Mesenteric fat pad (tissue), 1 donor: Measurements from ENCODE around the gene SS18. TPM values are rescaled to one million over a fixed set of nuclear protein-coding genes. Genes with fewer than 3 reads are reported as not detected.
A peak's percentile ranks its signal among the peaks of the same experiment; 100 is the strongest.
"Not testable (repeated sequence)": the region's sequence is repeated elsewhere in the genome, so short reads cannot be mapped to it uniquely, and the experiment has no call there.

Experiments
- DNase-seq: peaks from one replicate; pipeline ENCODE4 v3.0.0-alpha.2; 2020; ENCODE audit warnings: low spot score
- long read RNA-seq: library from polyadenylated mRNA; unstranded; transcript quantifications from one replicate; pipeline ENCODE4 v2.0.0, GENCODE V29; 2020
- total RNA-seq: library from RNA; stranded (reverse); fragmentation: NEBNext Ultra II Directional; extraction: Animal tissue kit (Norgen Biotek cat#: 25700); gene quantifications from one replicate; pipeline ENCODE4 v1.2.1, GENCODE V29; 2021
- donor health status: DM: yes; HTN: yes; CAD: no.

SS18 gene, protein sequence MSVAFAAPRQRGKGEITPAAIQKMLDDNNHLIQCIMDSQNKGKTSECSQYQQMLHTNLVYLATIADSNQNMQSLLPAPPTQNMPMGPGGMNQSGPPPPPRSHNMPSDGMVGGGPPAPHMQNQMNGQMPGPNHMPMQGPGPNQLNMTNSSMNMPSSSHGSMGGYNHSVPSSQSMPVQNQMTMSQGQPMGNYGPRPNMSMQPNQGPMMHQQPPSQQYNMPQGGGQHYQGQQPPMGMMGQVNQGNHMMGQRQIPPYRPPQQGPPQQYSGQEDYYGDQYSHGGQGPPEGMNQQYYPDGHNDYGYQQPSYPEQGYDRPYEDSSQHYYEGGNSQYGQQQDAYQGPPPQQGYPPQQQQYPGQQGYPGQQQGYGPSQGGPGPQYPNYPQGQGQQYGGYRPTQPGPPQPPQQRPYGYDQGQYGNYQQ
- total RNA-seq, result 69.9 TPM
- long read RNA-seq, transcript SS18-201 (10 exons, 1,836 nt), result major isoform, 45 of 87 reads
- long read RNA-seq, transcript SS18-203 (11 exons, 3,414 nt), result minor isoform, 12 of 87 reads
- long read RNA-seq, partial matches to known transcripts, result 10 of 87 reads
- long read RNA-seq, other reads (novel, unspliced or antisense), result 19 of 87 reads

DNA sequence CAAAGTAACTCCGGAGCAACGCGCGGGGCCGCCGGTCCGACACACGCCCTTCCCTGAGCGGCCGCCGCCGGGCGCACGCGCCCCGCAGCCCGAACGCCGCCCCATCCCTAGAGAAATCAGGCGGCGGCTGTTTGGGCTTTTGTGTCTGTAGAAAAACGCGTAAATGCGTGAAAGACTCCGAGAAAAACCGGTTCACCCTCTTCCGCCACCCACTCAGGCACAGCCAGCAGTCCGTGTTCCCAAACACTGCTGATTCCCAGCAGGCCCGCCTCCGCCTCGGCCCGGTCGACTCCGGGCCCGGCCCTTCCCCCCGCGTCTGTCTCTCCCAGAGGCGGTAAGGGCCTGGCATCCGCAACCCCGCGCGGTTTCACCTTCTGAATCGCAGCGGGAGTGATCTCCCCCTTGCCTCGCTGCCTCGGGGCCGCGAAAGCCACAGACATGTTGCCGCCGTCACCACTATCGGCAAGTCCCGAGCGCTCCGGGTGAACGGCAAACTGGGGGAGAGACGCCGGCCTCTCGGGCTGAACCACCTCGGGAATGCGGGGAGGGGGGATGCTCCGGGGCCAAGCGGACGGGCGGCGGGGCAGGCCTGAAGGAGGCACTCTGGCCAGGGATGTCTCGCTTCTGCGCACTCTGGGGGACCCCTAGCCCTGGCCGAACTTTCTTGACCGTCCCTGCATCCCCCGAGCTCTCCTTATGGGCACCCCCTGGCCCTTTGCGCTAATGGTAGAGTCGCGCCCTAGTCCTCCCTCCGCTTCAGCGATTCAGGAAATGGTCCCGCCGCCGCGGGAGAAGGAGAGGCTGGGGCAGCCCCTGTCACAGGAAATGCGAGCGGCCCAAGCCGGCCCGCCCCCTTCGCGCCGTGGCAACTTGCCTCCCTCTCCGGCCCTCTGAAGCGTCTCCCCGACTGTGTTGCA is at the start of gene SS18:
Gene SS18 (minus strand): TSS at position 484 of the 917 bp plus-strand sequence. CDS start 44 bp downstream, at position 440.
- DNase-seq, result peak; percentile 96

DNA sequence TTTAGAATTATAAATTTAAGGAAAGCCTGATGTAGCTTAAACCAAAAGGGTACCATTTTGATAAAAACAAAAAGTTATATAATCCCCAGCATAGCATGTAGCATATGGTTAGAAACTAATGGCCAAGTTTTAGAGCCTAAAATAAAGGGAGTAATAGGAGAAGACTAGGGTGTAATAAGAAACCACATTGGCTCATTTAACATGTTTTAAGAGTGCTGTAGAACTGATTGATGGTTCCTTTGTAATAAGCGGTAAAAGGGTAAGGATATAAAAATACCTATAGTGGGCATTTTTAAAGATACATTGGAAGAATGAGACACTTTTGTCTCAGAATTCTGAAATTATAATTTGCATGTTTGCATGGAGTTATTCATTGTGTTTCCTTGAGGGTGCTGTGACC is 45.1 kb upstream of the SS18 start:
- no peak for DNase-seq

DNA sequence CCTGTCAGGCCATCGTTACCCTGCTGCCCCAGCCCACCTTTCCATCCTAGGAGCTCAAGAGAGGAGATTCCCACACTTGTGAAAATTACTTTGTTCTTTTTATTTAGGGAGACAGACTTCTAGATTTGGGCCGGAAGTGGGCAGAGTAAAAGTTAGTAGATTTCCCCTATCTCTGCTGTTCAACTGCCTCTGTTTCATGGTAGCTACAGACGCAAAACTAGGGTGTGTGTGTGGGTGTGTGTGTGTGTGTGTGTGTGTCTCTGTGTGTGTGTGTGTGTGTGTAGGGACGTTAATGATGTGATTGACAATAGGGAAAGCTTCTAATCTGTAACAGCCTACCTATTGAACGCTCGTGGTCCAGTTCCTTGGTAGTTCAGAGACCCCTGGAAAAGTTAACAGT is 43.7 kb upstream of the SS18 start:
- no peak for DNase-seq

DNA sequence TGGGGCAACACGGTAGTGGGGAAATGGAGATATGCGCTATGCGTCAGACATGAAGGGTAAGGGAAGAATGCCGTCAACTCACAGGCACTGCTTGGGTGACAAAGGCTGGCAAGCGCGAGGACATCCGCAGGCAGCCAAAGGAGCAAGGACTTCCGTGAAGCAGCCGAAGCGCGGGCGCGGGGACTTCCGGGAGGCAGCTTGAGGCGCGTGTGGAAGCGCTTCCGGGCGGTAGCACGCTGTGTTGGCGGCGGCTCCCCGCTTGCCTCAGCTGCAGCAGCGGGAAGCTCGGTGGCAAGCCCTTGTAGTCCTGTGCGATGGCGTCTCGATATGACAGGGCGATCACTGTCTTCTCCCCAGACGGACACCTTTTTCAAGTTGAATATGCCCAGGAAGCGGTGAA is 43.2 kb upstream of the SS18 start, which contains the start of gene PSMA8:
Gene PSMA8 (plus strand): TSS at position 218 of the 400 bp plus-strand sequence. CDS start 97 bp downstream, at position 315.
- no peak for DNase-seq

DNA sequence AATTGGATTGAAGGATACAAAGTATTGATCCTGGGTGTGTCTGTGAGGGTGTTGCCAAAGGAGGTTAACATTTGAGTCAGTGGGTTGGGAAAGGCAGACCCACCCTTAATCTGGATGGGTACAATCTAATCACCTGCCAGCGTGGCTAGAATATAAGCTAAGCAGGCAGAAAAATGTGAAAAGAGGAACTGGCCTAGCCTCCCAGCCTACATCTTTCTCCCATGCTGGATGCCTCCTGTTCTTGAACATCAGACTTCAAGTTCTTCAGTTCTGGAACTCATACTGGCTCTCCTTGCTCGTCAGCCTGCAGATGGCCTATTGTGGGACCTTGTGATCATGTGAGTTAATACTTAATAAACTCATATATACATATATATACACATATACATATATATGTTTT is 37.8 kb upstream of the SS18 start:
- not testable (repeated sequence) for DNase-seq

DNA sequence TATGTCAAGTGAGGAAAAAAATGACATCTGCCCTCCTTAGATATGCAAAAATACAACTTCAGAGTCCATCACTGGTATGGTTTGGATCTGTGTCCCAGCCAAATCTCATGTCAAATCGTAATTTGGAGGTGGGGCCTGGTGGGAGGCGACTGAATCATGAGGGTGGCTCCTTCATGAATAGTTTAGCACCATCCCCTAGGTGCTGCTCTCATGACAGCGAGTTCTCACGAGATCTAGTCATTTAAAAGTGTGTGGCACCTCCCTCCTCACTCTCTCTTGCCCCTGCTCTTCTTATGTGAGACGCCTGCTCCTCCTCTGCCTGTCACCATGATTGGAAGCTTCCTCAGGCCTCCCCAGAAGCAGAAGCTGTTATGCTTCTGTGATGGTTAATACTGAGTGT is 37.4 kb upstream of the SS18 start:
- DNase-seq, result no peak

DNA sequence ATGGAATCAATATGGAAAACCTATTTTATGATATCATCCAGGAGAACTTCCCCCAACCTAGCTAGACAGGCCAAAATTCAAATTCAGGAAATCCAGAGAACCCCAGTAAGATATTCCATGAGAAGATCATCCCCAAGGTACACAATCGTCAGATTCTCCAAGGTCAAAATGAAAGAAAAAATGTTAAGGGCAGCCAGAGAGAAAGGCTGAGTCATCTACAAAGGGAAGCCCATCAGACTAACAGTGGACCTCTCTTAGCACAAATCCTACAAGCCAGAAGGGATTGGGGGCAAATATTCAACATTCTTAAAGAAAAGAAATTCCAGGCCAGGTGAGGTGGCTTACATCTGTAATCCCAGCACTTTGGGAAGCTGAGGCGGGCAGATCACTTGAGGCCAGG is 31.6 kb upstream of the SS18 start:
- DNase-seq, result not testable (repeated sequence)

DNA sequence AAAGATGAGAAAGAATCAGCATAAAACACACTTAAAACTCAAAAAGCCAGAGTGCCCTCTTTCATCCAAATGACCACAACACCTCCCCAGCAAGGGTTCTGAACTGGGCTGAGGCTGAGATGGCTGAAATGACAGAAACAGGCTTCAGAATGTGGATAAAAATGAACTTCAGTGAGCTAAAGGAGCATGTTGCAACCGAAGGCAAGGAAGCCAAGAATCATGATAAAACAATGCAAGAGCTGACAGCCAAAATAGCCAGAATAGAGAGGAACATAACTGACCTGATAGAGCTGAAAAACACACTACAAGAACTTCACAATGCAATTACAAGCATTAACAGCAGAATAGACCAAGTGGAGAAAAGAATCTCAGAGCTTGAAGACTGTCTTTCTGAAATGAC is 31.1 kb upstream of the SS18 start:
- no peak for DNase-seq

DNA sequence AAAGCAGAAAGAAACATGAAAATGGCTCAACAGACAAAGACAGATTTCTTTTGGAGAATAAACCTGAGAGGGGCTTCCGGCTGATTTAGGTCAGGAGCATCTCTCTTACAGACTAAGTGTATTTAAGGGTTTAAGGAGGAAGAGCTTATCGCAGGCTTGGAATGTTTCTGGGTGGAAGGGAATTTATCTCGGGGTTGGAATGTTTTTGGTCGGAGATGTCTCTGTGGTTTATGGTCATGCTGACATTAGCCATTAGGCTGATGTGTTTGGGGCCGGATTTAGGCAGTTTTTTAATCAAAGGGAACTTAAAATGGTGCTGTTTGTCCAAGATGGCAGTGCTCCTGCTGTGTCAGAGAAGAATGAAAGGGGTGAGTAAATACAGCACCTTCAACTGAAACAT is 28.8 kb upstream of the SS18 start:
- DNase-seq, result no peak

DNA sequence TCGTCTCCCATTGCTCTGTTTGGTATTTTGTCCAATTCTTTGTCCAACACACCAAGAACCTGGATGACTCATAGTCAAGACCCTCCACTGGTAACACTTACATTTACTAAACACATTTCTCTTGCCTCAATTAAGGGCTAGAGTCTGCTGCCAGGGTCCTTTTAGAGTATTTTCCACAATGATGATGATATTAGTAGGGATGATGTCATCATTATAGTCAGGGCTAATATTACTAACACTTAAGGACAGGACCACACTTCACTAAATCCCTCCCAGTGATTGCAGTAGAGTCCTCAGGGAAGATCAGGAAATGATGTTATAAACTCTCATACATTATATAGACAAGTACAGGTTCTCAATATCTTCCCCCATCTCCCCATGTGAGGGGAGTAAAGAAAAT is 13.6 kb upstream of the SS18 start:
- DNase-seq, result no peak

DNA sequence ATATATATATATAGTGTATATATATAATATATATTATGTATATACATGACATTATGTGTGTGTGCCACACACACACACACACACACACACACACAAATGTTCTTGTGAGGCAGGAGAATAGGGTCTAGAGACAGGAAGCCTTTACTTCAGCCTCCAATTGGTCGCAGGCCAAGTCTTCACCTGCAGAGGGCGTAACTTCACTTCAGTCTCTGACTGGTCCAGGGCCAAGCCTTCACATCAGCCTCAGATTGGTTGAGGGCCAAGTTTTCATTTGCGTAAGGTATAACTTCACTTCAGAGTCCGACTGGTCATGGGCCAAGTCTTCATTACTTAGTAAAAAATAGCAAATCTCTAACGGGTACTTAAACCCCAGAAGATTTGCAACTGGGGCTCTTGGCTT is 13.2 kb upstream of the SS18 start:
- no peak for DNase-seq

DNA sequence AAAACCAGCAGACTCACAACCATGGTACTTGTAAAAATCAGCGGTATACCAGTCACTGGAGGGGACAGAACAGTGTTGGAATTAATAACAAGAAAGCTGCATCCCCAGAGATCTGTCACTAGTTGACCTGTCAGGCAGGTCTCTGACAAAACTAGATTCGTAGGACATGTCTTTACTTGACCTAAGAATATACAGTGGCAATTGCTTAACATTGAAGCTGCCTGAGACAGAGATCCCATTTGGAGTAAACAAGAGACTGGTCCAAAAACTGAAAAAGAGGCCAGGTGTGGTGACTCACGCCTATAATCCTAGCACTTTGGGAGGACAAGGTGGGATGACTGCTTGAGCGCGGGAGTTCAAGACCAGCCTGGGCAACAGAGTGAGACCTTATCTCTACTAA is 7.2 kb upstream of the SS18 start:
- DNase-seq, result no peak

DNA sequence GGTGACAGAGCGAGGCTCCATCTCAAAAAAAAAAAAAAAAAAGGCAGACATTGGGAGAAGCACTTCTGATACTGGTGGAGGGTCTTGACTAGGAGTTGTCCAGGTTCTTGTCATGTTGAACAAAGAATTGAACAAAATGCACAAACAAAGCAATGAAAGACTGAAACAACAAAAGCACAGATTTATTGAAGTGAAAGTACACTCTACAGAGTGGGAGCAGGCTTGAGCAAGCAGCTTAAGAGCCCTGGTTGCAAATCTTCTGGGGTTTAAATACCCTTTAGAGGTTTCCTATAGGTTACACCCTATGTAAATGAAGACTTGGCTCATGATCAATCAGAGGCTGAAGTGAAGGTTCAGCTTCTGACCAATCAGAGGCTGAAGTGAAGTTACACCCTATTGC is 6.4 kb upstream of the SS18 start:
- no peak for DNase-seq

DNA sequence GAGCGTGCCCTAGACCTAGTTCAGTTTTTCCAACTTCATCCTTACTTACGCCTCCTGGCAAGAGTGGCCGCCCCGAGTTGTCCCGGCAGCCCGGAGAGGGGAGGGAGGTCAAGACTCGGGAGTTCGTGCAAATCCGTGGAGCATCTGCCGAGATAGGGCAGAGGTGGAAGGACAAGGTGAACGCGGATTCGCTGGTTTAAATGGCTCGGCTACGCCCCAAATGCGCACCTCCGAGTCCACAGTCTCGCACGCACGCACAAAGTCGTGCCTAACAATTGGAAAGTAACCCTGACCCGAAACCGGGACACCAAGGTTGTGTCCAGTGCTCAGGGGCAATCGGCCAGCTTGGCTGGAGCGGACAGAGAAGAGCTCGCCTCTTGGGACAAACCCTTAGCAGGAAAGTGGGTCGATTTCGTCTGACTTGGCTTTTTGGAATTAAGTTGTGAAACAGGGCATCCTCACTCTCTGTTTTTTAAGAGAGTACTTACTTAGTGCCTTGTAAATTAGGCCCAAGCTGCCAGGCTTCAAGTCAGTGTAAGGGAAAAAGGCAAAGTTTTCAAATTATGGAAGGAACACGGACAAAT is 726 bp upstream of the SS18 start:
- DNase-seq, result no peak

DNA sequence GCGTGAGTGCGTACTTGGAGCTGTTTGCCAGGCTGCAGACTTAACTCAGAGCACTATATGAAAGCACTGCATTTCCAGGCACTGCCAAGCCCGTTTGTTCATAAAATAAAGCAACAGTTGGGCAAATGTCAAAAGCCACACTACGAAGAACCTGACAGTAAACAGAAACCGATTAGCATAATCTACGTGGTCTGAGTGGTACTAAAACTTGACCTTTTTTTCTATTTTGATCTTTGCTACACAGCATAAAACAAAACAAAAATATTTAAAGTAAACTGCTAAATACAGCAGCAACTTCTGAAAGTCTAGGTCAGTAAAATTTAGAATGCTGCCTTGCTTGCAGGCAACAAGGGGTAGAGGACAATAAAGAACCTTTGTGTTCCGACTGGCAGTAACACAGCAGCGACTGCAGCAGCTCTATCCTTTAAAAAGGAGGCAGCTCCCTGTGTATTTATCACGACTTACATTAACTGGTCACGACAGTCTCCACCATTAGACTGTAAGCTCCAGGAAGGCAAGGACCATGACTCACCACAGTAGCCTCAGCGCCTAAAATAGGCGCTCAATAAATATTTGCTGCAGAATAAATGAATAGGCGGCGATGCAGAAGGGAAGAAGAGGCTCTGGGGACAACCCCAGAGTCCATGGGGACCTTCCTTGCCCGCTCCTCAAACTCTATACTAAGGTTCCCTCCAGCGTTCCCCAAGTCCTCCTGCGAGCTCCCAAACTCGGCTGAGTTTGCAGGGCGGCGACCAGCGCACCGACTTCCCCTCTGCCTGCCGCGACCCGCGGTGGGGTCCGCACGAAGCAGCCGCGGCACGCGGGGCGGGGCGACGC is 902 bp downstream of the SS18 start:
- peak; percentile 92 for DNase-seq

DNA sequence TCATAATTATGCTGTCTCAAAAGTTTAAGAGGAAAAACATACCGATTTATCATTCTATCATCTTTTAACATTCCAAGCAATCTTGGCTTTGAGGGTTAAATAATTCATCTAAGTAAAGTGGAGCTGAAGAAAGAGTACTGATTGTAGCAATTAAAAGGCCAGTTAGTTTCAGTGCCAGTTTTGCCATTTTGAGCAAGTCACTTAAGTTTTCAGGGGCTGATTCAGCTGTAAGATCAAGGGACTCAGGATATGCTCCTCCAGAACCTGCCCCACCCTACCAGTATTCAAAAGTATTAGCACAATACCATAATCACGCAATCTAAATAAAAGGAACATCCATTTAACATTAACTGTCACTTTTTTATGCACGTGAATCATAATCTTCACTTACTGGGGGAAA is 1.9 kb downstream of the SS18 start:
- DNase-seq, result no peak

DNA sequence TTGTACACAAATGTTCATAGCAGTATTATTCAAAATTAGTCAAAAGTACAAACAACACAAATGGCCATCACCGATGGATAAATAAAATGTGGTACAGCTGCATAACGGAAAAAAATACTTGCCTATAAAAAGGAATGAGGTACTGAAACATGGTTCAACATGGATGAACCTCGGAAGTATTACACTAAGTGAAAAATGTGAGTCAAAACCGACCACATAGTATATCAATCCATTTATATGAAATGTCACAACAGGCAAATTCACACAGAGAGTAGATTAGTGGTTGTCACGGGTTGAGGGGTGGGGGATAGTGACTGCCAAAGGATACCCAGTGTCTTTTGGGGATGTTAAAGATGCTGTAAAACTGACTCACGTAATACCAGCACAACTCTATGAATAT is 3.5 kb downstream of the SS18 start:
- no peak for DNase-seq

DNA sequence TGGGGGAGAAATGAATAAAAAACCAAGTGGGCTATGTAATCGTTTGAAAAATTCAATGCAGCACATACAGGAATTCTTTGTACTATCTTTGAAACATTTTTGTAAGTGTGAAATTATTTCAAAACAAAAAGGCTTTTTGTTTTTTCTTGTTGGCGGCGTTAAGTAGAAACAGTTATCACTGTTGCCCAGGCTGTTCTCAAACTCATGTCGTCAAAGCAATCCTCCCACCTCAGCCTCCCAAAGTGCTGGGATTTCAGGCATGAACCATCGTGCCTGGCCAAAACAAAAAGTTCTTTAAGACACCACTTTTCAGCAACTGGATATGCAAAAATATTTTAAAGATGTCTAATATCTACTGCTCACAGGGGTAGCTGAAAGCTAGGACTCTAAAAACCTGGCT is 5.4 kb downstream of the SS18 start:
- DNase-seq, result no peak

DNA sequence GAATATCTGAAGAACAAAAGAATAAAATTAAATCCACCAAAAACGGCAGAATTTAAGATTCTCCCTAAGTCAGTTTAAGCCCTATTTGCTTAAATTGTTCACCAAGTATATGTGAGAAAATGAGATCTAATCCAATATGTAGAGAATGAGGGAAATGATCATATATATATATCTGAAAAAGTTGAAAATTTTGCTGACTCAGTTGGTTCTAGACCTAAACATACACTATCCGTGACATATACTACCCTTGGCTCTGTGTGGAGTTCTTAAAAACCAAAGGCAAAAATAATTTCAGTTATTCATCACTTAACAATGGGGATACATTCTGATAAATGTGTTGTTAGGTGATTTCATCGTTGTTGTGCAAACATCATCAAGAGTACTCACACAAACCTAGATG is 7.3 kb downstream of the SS18 start:
- DNase-seq, result no peak

DNA sequence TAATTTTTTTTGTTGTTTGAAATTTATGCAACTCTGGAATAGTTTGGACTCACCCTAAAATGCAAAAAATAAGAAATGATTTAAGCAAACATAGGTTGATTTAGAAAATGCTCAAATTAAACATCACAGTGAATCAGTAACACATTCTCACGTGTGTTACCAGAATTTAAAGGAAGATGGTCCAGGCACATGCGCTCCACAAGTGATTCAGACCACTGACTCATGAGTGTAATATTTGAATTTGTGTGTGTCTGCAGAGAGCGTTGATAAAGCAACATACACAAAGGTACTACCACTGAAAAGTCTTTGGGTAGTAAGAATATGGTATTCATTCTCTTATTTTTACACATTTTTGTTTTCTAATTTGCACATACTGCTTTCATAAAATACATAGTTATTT is 7.9 kb downstream of the SS18 start:
- no peak for DNase-seq

DNA sequence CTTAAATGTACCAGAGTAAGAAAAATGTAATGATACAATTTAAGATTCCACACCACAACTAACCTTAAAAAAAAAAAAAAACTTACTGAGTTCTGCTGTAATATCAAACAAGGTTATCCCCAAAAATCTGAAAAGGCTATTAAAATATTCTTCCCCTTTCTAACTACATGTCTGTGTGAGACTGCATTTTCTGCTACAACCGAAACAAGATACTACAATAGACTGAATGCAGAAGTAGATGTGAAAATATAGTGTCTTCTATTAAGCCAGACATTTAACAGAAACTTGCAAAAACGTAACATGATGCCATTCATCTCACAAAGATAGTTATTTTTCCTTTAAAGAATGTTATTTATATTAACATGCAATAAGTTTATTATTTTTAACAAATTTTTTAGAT is 16.2 kb downstream of the SS18 start:
- no peak for DNase-seq
